K562 (cell line): ENCODE data around the gene CCR2. TPM values are rescaled to one million over a fixed set of nuclear protein-coding genes. Genes with fewer than 3 reads are reported as not detected.
A peak's percentile ranks its signal among the peaks of the same experiment; 100 is the strongest.

ENCODE experiments used
- COPS2 ChIP-seq: fragments of 450-650 bp; conservative IDR thresholded peaks from 2 replicates; pipeline ENCODE4 v1.6.1; 2016; ENCODE audit warnings: mild to moderate bottlenecking, moderate library complexity
- CREB1 ChIP-seq, 2 experiments: sonication (generic) in 1 of 2; formaldehyde crosslinking in 1 of 2; IDR thresholded peaks; 2 replicates each; pipeline versions ENCODE4 v1.6.1 to v1.8.0; 2012 to 2022; ENCODE audit warnings: inconsistent platforms in 1 of 2, mild to moderate bottlenecking in 1 of 2, missing genetic modification reagents in 1 of 2, moderate library complexity in 1 of 2
- DMBX1 ChIP-seq: fragments of 250-450 bp; sonication (Bioruptor Pico); IDR thresholded peaks from 2 replicates; pipeline ENCODE4 v1.8.0; 2022; ENCODE audit warnings: inconsistent platforms, mild to moderate bottlenecking, moderate library complexity, borderline replicate concordance
- MTA2 ChIP-seq: fragments of 450-650 bp; IDR thresholded peaks from 2 replicates; pipeline ENCODE4 v1.6.1; 2016; ENCODE audit warnings: low read depth
- NFRKB ChIP-seq: fragments of 450-650 bp; IDR thresholded peaks from 2 replicates; pipeline ENCODE4 v1.6.1; 2016; ENCODE audit warnings: low read depth
- NRF1 ChIP-seq, 2 experiments: fragments of 450-650 bp; IDR thresholded peaks in 1 of 2; conservative IDR thresholded peaks in 1 of 2; 2 replicates each; pipeline ENCODE4 v1.6.1; 2014; ENCODE audit warnings: mild to moderate bottlenecking in 2 of 2
- TSC22D4 ChIP-seq: fragments of 450-650 bp; IDR thresholded peaks from 2 replicates; pipeline ENCODE4 v1.6.1; 2016; ENCODE audit warnings: missing genetic modification characterization, missing biosample characterization, control low read depth
- WHSC1 ChIP-seq: IDR thresholded peaks from one replicate; pipeline ENCODE4 v1.6.1; 2012; ENCODE audit warnings: low read length, control low read depth, inconsistent platforms
- ZC3H8 ChIP-seq: fragments of 450-650 bp; IDR thresholded peaks from 2 replicates; pipeline ENCODE4 v1.6.1; 2017
- ZNF717 ChIP-seq: fragments of 250-450 bp; sonication (Bioruptor Pico); IDR thresholded peaks from 2 replicates; pipeline ENCODE4 v1.5.0; 2021
- ZNF778 ChIP-seq: fragments of 450-650 bp; formaldehyde crosslinking; IDR thresholded peaks from 2 replicates; pipeline ENCODE4 v1.4.0; 2020; ENCODE audit warnings: mild to moderate bottlenecking, moderate library complexity
- polyA plus RNA-seq, 8 experiments: library from polyadenylated mRNA; depleted of rRNA in 4 of 8; stranded (reverse) in 5 of 8; unstranded in 3 of 8; fragments of >200 nt; fragmentation: Nextera tagmentation in 2 of 8; fragmentation: Illumina TruSeq in 1 of 8; extraction: Ambion mirVana in 2 of 8; extraction: Trizol in 1 of 8; gene quantifications; 2 replicates each; pipeline versions ENCODE4 v1.2.1 to v1.2.3, GENCODE V29; 2011 to 2014; ENCODE audit warnings: inconsistent platforms in 1 of 8, missing spikeins in 1 of 8
- total RNA-seq, 7 experiments: library from RNA; depleted of rRNA in 6 of 7; stranded (reverse); fragments of >200 nt in 6 of 7; fragmentation: Illumina TruSeq in 2 of 7; extraction: Trizol in 2 of 7; gene quantifications; 2 replicates each; pipeline versions ENCODE4 v1.2.1 to v1.2.3, GENCODE V29; 2011 to 2021; ENCODE audit warnings: low replicate concordance in 1 of 7
- TF ChIP-seq, protein P1 (sequence below): fragments of 450-650 bp; formaldehyde crosslinking; IDR thresholded peaks from 2 replicates; pipeline ENCODE4 v1.4.0; 2022; ENCODE audit warnings: mild to moderate bottlenecking, moderate library complexity
- TF ChIP-seq, protein P2 (sequence below): fragments of 450-650 bp; IDR thresholded peaks from 2 replicates; pipeline ENCODE4 v1.6.1; 2016; ENCODE audit warnings: mild to moderate bottlenecking, moderate library complexity
- TF ChIP-seq, protein P3 (sequence below), 2 experiments: fragments of 450-650 bp in 1 of 2; sonication (generic) in 1 of 2; formaldehyde crosslinking in 1 of 2; IDR thresholded peaks in 1 of 2; conservative IDR thresholded peaks in 1 of 2; 2 replicates each; pipeline versions ENCODE4 v1.6.1 to v1.8.1; 2016 to 2023; ENCODE audit warnings: mild to moderate bottlenecking in 2 of 2, moderate library complexity in 2 of 2, inconsistent platforms in 1 of 2, missing genetic modification reagents in 1 of 2

CCR2 gene
- total and polyA plus RNA-seq, 9 of the 15 experiments (the other 6 are each of a cell fraction or from before 2014, with no cell fraction given) = not detected

DNA sequence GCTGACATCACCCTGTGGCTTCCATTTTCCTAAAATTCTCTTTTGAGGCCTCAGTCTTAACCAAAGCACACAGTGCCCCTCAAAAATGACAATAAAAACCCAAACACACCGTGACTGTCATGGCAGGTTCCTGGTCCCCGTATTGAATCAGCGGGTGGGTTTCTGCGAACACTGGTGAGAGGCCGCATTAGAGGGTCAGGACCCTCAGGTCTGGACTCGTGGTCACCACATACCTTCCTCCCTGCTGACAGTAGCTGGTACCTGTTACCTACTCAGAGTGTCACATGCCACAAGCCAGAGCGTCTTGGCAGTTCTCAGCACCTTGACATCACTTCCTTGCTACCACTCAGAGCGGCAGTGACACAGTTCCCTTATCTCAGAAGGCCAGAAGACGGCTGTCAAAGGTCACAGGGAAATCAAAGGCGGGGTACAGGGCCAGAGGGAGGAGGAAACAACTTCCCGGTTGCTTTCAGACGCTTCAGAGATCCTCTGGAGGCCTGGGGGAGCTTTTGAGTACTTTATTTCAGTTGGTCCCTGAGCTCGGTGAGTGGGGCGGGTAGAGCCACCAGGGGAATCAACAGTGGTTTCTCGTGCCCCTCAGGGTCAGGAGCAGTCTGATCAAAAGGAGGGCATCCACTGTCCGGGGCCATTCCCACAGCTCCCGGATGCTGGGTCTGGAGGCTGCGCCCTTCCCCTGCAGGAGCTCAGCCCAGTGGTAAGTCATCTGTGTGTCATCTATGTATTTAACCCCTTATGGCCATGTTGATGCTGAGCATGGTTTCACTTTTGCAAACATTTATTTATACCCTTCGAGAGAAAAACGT is 53.1 kb downstream of the CCR2 start, which contains the start of the genes CCR5AS and CCRL2 (continued):
- TF ChIP-seq DMBX1 (peak; percentile 93), MTA2 (peak; percentile 93), ZNF778 (no peak), ZC3H8 (no peak), WHSC1 (no peak), NFRKB (peak; percentile 90; the same call in 1 of the 2 replicates), NRF1 (conservative IDR thresholded peaks at IDR 0.05 in 1 of 2, IDR thresholded peaks at IDR 0.05 in 1 of 2) (peak; percentile 74 to 80), COPS2 (no peak), TSC22D4 (tag) (no peak), CREB1 (IDR thresholded peaks at IDR 0.05) (peak; percentile 93), CREB1 (CRISPR knock-in tag; IDR thresholded peaks at IDR 0.05) (peak; percentile 92), ZNF717 (no peak)
- TF ChIP-seq, protein P1, sequence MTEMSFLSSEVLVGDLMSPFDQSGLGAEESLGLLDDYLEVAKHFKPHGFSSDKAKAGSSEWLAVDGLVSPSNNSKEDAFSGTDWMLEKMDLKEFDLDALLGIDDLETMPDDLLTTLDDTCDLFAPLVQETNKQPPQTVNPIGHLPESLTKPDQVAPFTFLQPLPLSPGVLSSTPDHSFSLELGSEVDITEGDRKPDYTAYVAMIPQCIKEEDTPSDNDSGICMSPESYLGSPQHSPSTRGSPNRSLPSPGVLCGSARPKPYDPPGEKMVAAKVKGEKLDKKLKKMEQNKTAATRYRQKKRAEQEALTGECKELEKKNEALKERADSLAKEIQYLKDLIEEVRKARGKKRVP (CRISPR knock-in tag) = no peak
- TF ChIP-seq, protein P2, sequence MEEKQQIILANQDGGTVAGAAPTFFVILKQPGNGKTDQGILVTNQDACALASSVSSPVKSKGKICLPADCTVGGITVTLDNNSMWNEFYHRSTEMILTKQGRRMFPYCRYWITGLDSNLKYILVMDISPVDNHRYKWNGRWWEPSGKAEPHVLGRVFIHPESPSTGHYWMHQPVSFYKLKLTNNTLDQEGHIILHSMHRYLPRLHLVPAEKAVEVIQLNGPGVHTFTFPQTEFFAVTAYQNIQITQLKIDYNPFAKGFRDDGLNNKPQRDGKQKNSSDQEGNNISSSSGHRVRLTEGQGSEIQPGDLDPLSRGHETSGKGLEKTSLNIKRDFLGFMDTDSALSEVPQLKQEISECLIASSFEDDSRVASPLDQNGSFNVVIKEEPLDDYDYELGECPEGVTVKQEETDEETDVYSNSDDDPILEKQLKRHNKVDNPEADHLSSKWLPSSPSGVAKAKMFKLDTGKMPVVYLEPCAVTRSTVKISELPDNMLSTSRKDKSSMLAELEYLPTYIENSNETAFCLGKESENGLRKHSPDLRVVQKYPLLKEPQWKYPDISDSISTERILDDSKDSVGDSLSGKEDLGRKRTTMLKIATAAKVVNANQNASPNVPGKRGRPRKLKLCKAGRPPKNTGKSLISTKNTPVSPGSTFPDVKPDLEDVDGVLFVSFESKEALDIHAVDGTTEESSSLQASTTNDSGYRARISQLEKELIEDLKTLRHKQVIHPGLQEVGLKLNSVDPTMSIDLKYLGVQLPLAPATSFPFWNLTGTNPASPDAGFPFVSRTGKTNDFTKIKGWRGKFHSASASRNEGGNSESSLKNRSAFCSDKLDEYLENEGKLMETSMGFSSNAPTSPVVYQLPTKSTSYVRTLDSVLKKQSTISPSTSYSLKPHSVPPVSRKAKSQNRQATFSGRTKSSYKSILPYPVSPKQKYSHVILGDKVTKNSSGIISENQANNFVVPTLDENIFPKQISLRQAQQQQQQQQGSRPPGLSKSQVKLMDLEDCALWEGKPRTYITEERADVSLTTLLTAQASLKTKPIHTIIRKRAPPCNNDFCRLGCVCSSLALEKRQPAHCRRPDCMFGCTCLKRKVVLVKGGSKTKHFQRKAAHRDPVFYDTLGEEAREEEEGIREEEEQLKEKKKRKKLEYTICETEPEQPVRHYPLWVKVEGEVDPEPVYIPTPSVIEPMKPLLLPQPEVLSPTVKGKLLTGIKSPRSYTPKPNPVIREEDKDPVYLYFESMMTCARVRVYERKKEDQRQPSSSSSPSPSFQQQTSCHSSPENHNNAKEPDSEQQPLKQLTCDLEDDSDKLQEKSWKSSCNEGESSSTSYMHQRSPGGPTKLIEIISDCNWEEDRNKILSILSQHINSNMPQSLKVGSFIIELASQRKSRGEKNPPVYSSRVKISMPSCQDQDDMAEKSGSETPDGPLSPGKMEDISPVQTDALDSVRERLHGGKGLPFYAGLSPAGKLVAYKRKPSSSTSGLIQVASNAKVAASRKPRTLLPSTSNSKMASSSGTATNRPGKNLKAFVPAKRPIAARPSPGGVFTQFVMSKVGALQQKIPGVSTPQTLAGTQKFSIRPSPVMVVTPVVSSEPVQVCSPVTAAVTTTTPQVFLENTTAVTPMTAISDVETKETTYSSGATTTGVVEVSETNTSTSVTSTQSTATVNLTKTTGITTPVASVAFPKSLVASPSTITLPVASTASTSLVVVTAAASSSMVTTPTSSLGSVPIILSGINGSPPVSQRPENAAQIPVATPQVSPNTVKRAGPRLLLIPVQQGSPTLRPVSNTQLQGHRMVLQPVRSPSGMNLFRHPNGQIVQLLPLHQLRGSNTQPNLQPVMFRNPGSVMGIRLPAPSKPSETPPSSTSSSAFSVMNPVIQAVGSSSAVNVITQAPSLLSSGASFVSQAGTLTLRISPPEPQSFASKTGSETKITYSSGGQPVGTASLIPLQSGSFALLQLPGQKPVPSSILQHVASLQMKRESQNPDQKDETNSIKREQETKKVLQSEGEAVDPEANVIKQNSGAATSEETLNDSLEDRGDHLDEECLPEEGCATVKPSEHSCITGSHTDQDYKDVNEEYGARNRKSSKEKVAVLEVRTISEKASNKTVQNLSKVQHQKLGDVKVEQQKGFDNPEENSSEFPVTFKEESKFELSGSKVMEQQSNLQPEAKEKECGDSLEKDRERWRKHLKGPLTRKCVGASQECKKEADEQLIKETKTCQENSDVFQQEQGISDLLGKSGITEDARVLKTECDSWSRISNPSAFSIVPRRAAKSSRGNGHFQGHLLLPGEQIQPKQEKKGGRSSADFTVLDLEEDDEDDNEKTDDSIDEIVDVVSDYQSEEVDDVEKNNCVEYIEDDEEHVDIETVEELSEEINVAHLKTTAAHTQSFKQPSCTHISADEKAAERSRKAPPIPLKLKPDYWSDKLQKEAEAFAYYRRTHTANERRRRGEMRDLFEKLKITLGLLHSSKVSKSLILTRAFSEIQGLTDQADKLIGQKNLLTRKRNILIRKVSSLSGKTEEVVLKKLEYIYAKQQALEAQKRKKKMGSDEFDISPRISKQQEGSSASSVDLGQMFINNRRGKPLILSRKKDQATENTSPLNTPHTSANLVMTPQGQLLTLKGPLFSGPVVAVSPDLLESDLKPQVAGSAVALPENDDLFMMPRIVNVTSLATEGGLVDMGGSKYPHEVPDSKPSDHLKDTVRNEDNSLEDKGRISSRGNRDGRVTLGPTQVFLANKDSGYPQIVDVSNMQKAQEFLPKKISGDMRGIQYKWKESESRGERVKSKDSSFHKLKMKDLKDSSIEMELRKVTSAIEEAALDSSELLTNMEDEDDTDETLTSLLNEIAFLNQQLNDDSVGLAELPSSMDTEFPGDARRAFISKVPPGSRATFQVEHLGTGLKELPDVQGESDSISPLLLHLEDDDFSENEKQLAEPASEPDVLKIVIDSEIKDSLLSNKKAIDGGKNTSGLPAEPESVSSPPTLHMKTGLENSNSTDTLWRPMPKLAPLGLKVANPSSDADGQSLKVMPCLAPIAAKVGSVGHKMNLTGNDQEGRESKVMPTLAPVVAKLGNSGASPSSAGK = peak; percentile 98
- TF ChIP-seq, protein P3, sequence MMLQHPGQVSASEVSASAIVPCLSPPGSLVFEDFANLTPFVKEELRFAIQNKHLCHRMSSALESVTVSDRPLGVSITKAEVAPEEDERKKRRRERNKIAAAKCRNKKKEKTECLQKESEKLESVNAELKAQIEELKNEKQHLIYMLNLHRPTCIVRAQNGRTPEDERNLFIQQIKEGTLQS (IDR thresholded peaks at IDR 0.05) = peak; percentile 51; the same call in 1 of the 2 replicates
- TF ChIP-seq, protein P3 (CRISPR knock-in tag; conservative IDR thresholded peaks at IDR 0.05) = 0 out of 2 replicates have a peak, but pooled peaks have one; percentile 49
